ENCODE measurements around the gene ARHGEF28.

GRCh38 chr5:73774924-73775323, 148.9 kb downstream of the ARHGEF28 start:
- no peak for TF ChIP-seq SMC3 (IDR thresholded peaks at IDR 0.05; ENCODE audit: low read length)
- TF ChIP-seq ZNF724P (CRISPR knock-in tag; IDR thresholded peaks at IDR 0.05; ENCODE audit: borderline replicate concordance), result no peak
- no peak for TF ChIP-seq ZNF816 (CRISPR knock-in tag; IDR thresholded peaks at IDR 0.05; ENCODE audit: borderline replicate concordance)
